Sigmoid colon (tissue), 4 donors: ENCODE results near the gene PRICKLE2.

Experiments
- CTCF ChIP-seq, 4 experiments: fragments of 450-650 bp in 3 of 4; fragments of 200-600 bp in 1 of 4; IDR thresholded peaks; one replicate each; pipeline ENCODE4 v1.5.1; 2016 to 2019; ENCODE audit warnings: antibody characterized with exemption in 4 of 4, mild to moderate bottlenecking in 3 of 4, moderate library complexity in 2 of 4
- EP300 ChIP-seq, 4 donors: sonication (generic); formaldehyde crosslinking; IDR thresholded peaks; one replicate each; pipeline ENCODE4 v1.6.1; 2017; ENCODE audit warnings: antibody characterized with exemption in 4 of 4
- POLR2A ChIP-seq, 2 donors: fragments of 450-650 bp; IDR thresholded peaks; one replicate each; pipeline ENCODE4 v1.6.1; 2016; ENCODE audit warnings: antibody characterized with exemption in 2 of 2, mild to moderate bottlenecking in 2 of 2, moderate library complexity in 2 of 2

- TF ChIP-seq CTCF (IDR thresholded peaks at IDR 0.05): no peak
- TF ChIP-seq POLR2A (IDR thresholded peaks at IDR 0.05): no peak
- TF ChIP-seq EP300 (IDR thresholded peaks at IDR 0.05): no peak
These were observed 35.2 kb upstream of the PRICKLE2 start for GRCh38 chr3:64260431-64260830.
